ENCODE data around the gene ACTR5.

DNA sequence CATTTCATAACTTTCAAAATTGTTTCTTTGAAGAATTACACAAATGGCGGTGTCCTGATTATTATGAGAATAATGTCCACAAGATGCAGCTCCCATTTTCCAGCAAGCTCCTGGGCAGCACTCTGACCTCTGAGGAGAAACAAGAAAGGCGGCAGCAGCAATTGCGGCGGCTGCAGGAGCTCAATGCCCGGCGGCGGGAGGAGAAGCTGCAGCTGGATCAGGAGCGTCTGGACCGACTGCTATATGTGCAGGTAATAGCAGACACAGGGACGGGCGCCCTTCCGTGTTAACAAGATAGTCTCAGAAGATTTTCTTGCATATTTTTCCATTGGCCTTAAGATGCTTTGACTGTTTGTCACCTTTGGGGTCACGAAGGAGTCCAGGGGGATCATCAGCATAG lies 6.7 kb downstream of the ACTR5 start:
- TF ChIP-seq EZH2 (IDR thresholded peaks at IDR 0.05) (no peak), POLR2AphosphoS5 (IDR thresholded peaks at IDR 0.05; ENCODE audit: borderline replicate concordance, low read depth, low read length) (no peak), FOXP2 (optimal IDR thresholded peaks at IDR 0.05; ENCODE audit: control extremely low read depth, extremely low read length, insufficient read depth) (no peak)
